PC-3 (cell line): ENCODE results near the gene FBXO5. TPM values are rescaled to one million over a fixed set of nuclear protein-coding genes. Genes with fewer than 3 reads are reported as not detected.

Source experiments
- ATAC-seq: fragments of 200-7000 bp; cut with Tn5 transposase; 2 replicates; pipeline ENCODE4 v1.9.1; 2020; ENCODE audit warnings: mild to moderate bottlenecking, moderate library complexity
- BruUV-seq: library from RNA; stranded (reverse); fragments of 400-500 nt; replicated peaks from 2 replicates; lab custom pipeline; 2021; lab: Mats Ljungman, UMichigan
- CTCF ChIA-PET: fragments of 300-600 bp; sonication (Branson Sonifier 250); formaldehyde crosslinking; loops from one replicate; lab custom pipeline; 2022; ENCODE audit warnings: antibody characterized with exemption; lab: Charles Lee
- POLR2A ChIA-PET: fragments of 300-600 bp; sonication (Branson Sonifier 250); formaldehyde crosslinking; loops from one replicate; lab custom pipeline; 2022; ENCODE audit warnings: antibody characterized with exemption; ENCODE audit not compliant: unreplicated experiment; lab: Charles Lee
- DNase-seq: peaks from one replicate; pipeline ENCODE4 v3.0.0-alpha.2; 2015
- H2AFZ ChIP-seq: fragments of 300-600 bp; sonication (generic); 2 replicates; pipeline ENCODE4 v1.6.0; 2016; ENCODE audit warnings: antibody characterized with exemption, low read length
- H3F3A ChIP-seq: fragments of 300-600 bp; sonication (generic); one replicate; pipeline ENCODE4 v1.6.0; 2017; ENCODE audit warnings: antibody characterized with exemption, low read length, control low read depth, mild to moderate bottlenecking; ENCODE audit not compliant: unreplicated experiment
- H3K27ac ChIP-seq: fragments of 300-600 bp; sonication (generic); 2 replicates; pipeline ENCODE4 v1.5.1; 2016; ENCODE audit warnings: mild to moderate bottlenecking, low read length
- H3K27me3 ChIP-seq: fragments of 300-600 bp; sonication (generic); 2 replicates; pipeline ENCODE4 v1.6.1; 2016; ENCODE audit warnings: low read length, mixed read lengths
- H3K36me3 ChIP-seq: fragments of 300-600 bp; sonication (generic); 2 replicates; pipeline ENCODE4 v1.6.1; 2016; ENCODE audit warnings: low read depth, mixed run types, low read length, mixed read lengths
- H3K4me1 ChIP-seq: fragments of 300-600 bp; sonication (generic); 2 replicates; pipeline ENCODE4 v1.5.1; 2016; ENCODE audit warnings: low read length; ENCODE audit not compliant: insufficient read depth
- H3K4me2 ChIP-seq: fragments of 300-600 bp; sonication (generic); 2 replicates; pipeline ENCODE4 v1.6.0; 2016; ENCODE audit warnings: low read length
- H3K4me3 ChIP-seq: fragments of 300-600 bp; sonication (generic); 2 replicates; pipeline ENCODE4 v1.5.1; 2016; ENCODE audit warnings: mild to moderate bottlenecking, low read length, mixed read lengths
- H3K79me2 ChIP-seq: fragments of 300-600 bp; sonication (generic); 2 replicates; pipeline ENCODE4 v1.6.1; 2017; ENCODE audit warnings: low read length, mixed read lengths
- H3K9ac ChIP-seq: fragments of 300-600 bp; sonication (generic); 2 replicates; pipeline ENCODE4 v1.6.0; 2016; ENCODE audit warnings: mild to moderate bottlenecking, low read length
- H3K9me2 ChIP-seq: fragments of 300-600 bp; sonication (generic); replicated peaks from 2 replicates; pipeline ENCODE4 v1.6.1; 2016; ENCODE audit warnings: mixed run types, low read length, mixed read lengths
- H3K9me3 ChIP-seq: fragments of 300-600 bp; sonication (generic); 2 replicates; pipeline ENCODE4 v1.6.1; 2016; ENCODE audit warnings: low read length, mixed read lengths
- H4K20me1 ChIP-seq: fragments of 300-600 bp; sonication (generic); 2 replicates; pipeline ENCODE4 v1.6.1; 2016; ENCODE audit warnings: low read length, mixed read lengths
- CTCF ChIP-seq: fragments of 300-600 bp; sonication (generic); conservative IDR thresholded peaks from 2 replicates; pipeline ENCODE4 v1.5.1; 2017; ENCODE audit warnings: antibody characterized with exemption, low read depth, mild to moderate bottlenecking, low read length
- EZH2 ChIP-seq: fragments of 300-600 bp; sonication (generic); IDR thresholded peaks from one replicate; pipeline ENCODE4 v1.6.1; 2017; ENCODE audit warnings: antibody characterized with exemption, mild to moderate bottlenecking, low read length; ENCODE audit not compliant: unreplicated experiment
- EZH2phosphoT487 ChIP-seq: fragments of 300-600 bp; sonication (generic); IDR thresholded peaks from 2 replicates; pipeline ENCODE4 v1.6.1; 2018; ENCODE audit warnings: mild to moderate bottlenecking, antibody characterized with exemption, low read length, borderline replicate concordance
- intact Hi-C: fragments of 100-400 bp; cut with micrococcal nuclease; formaldehyde crosslinking; loops from 2 replicates; pipeline ENCODE4 v1.9.0; 2023
- total RNA-seq: library from RNA; depleted of rRNA; stranded (reverse); fragments of >200 nt; gene quantifications from 2 replicates; pipeline ENCODE4 v1.2.3, GENCODE V29; 2014

Gene FBXO5
- total RNA-seq, 1 experiment from 2014 or later: 16.8 TPM

DNA sequence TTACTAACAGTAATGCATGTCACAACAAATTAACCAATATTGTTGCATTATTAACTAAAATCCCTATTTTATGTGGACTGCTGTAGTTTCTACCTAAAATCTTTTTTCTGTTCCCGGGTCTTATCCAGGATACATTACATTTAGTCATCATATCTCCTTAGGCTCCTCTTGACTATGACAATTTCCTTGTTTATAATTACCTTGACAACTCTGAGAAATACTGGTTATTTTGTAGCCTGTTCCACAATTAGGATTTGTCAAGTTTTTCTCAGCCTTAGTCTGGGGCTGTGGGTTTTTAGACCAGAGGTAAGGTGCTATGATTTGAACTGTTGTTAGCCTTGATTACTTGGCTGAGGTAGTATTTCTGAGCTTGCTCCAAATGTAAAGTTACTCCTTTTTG lies 3.7 kb downstream of the FBXO5 start:
- Histone ChIP-seq H3K9me3 (no peaks in the 10 kb centered on the region), H3K9me2 (no peaks in the 10 kb centered on the region), H3K36me3 (peaks cover 37% of the 10 kb centered on the region), H3K4me1 (peaks cover 16% of the 10 kb centered on the region), H3K4me3 (peak overlapping the region; percentile 83; the same call in 1 of the 2 replicates), H3K27ac (no peak overlapping the region), H3K9ac (no peak overlapping the region), H3K4me2 (peak overlapping the region; percentile 83), H3K79me2 (peaks cover 92% of the 10 kb centered on the region), H4K20me1 (peaks cover 53% of the 10 kb centered on the region), H3K27me3 (no peaks in the 10 kb centered on the region), H2AFZ (no peak overlapping the region), H3F3A (no peaks in the 10 kb centered on the region)
- DNase-seq (no peak), ATAC-seq (no peak)
- ChIA-PET POLR2A (no interaction called here), CTCF (no interaction called here)
- intact Hi-C loops: no loop called here
- BruUV-seq: no TSS peak
- TF ChIP-seq EZH2 (no peak), CTCF (no peak), EZH2phosphoT487 (no peak)

DNA sequence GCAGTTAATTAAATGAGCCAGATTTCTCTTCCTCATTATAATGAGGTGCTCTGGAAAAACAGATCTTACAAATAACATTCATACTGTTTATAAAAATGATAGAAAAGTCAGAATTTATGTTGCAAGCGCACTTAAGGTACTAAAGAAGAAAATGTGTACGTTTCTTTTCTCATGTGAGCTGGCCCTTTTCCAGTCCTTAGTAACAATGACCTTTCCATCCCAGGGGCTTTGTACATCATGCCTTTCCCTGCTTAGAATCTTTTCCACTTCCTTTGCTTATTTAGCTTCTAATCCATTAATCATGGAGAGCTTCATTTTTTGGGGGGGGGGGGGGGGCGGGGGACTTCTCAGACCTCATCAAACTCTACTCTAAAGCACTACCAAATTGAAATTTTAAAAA lies 4.8 kb downstream of the FBXO5 start:
- H3K4me2 ChIP-seq: no peak overlapping the region
- no peak overlapping the region for H3K4me3 ChIP-seq
- no peaks in the 10 kb centered on the region for H3K9me3 ChIP-seq
- no peaks in the 10 kb centered on the region for H3F3A ChIP-seq
- intact Hi-C loops: no loop called here
- H3K36me3 ChIP-seq: peaks cover 46% of the 10 kb centered on the region
- peaks cover 16% of the 10 kb centered on the region for H3K4me1 ChIP-seq
- peaks cover 98% of the 10 kb centered on the region for H3K79me2 ChIP-seq
- TF ChIP-seq EZH2 (no peak), CTCF (no peak), EZH2phosphoT487 (no peak)
- H3K27ac ChIP-seq: no peak overlapping the region
- ChIA-PET CTCF (interaction anchor here (0.6 to 0.8 kb wide), 2 partner anchors 24 to 147 kb away, joined by 3 read pairs; no protein-coding TSS in a partner anchor), POLR2A (no interaction called here)
- H3K9me2 ChIP-seq: no peaks in the 10 kb centered on the region
- H3K9ac ChIP-seq: no peak overlapping the region
- no peak for DNase-seq
- H2AFZ ChIP-seq: no peak overlapping the region
- ATAC-seq: no peak
- no peaks in the 10 kb centered on the region for H3K27me3 ChIP-seq
- no TSS peak for BruUV-seq
- peaks cover 62% of the 10 kb centered on the region for H4K20me1 ChIP-seq

- no TSS peak for BruUV-seq
- H3K27ac ChIP-seq: no peak overlapping the region
- CTCF ChIA-PET: interaction anchor here (0.6 to 0.8 kb wide), 2 partner anchors 23 to 147 kb away, joined by 3 read pairs; no protein-coding TSS in a partner anchor
Observed at GRCh38 chr6:152977556-152977955, 5.3 kb downstream of the FBXO5 start.

More at GRCh38 chr6:152977556-152977955, 5.3 kb downstream of the FBXO5 start:
- Histone ChIP-seq H3K27me3 (no peaks in the 10 kb centered on the region), H3K4me1 (peaks cover 16% of the 10 kb centered on the region), H3K4me2 (no peak overlapping the region), H3K36me3 (peaks cover 51% of the 10 kb centered on the region), H3K9me2 (no peaks in the 10 kb centered on the region), H3K9me3 (no peaks in the 10 kb centered on the region), H3K4me3 (no peak overlapping the region), H3K9ac (no peak overlapping the region), H2AFZ (no peak overlapping the region), H3F3A (no peaks in the 10 kb centered on the region), H3K79me2 (peaks cover 95% of the 10 kb centered on the region), H4K20me1 (peaks cover 62% of the 10 kb centered on the region)
- DNase-seq (no peak), ATAC-seq (no peak)
- intact Hi-C loops: no loop called here
- POLR2A ChIA-PET: no interaction called here
- TF ChIP-seq EZH2phosphoT487: no peak
- TF ChIP-seq CTCF: no peak
